PC-3 (cell line): ENCODE data around the gene SDCBP2. TPM values are rescaled to one million over a fixed set of nuclear protein-coding genes. Genes with fewer than 3 reads are reported as not detected.

ENCODE experiments used
- ATAC-seq: fragments of 200-7000 bp; cut with Tn5 transposase; 2 replicates; pipeline ENCODE4 v1.9.1; 2020; ENCODE audit warnings: mild to moderate bottlenecking, moderate library complexity
- BruUV-seq: library from RNA; stranded (reverse); fragments of 400-500 nt; replicated peaks from 2 replicates; lab custom pipeline; 2021; lab: Mats Ljungman, UMichigan
- CTCF ChIA-PET: fragments of 300-600 bp; sonication (Branson Sonifier 250); formaldehyde crosslinking; loops from one replicate; lab custom pipeline; 2022; ENCODE audit warnings: antibody characterized with exemption; lab: Charles Lee
- POLR2A ChIA-PET: fragments of 300-600 bp; sonication (Branson Sonifier 250); formaldehyde crosslinking; loops from one replicate; lab custom pipeline; 2022; ENCODE audit warnings: antibody characterized with exemption; ENCODE audit not compliant: unreplicated experiment; lab: Charles Lee
- DNase-seq: peaks from one replicate; pipeline ENCODE4 v3.0.0-alpha.2; 2015
- H2AFZ ChIP-seq: fragments of 300-600 bp; sonication (generic); 2 replicates; pipeline ENCODE4 v1.6.0; 2016; ENCODE audit warnings: antibody characterized with exemption, low read length
- H3F3A ChIP-seq: fragments of 300-600 bp; sonication (generic); one replicate; pipeline ENCODE4 v1.6.0; 2017; ENCODE audit warnings: antibody characterized with exemption, low read length, control low read depth, mild to moderate bottlenecking; ENCODE audit not compliant: unreplicated experiment
- H3K27ac ChIP-seq: fragments of 300-600 bp; sonication (generic); 2 replicates; pipeline ENCODE4 v1.5.1; 2016; ENCODE audit warnings: mild to moderate bottlenecking, low read length
- H3K27me3 ChIP-seq: fragments of 300-600 bp; sonication (generic); 2 replicates; pipeline ENCODE4 v1.6.1; 2016; ENCODE audit warnings: low read length, mixed read lengths
- H3K36me3 ChIP-seq: fragments of 300-600 bp; sonication (generic); 2 replicates; pipeline ENCODE4 v1.6.1; 2016; ENCODE audit warnings: low read depth, mixed run types, low read length, mixed read lengths
- H3K4me1 ChIP-seq: fragments of 300-600 bp; sonication (generic); 2 replicates; pipeline ENCODE4 v1.5.1; 2016; ENCODE audit warnings: low read length; ENCODE audit not compliant: insufficient read depth
- H3K4me2 ChIP-seq: fragments of 300-600 bp; sonication (generic); 2 replicates; pipeline ENCODE4 v1.6.0; 2016; ENCODE audit warnings: low read length
- H3K4me3 ChIP-seq: fragments of 300-600 bp; sonication (generic); 2 replicates; pipeline ENCODE4 v1.5.1; 2016; ENCODE audit warnings: mild to moderate bottlenecking, low read length, mixed read lengths
- H3K79me2 ChIP-seq: fragments of 300-600 bp; sonication (generic); 2 replicates; pipeline ENCODE4 v1.6.1; 2017; ENCODE audit warnings: low read length, mixed read lengths
- H3K9ac ChIP-seq: fragments of 300-600 bp; sonication (generic); 2 replicates; pipeline ENCODE4 v1.6.0; 2016; ENCODE audit warnings: mild to moderate bottlenecking, low read length
- H3K9me2 ChIP-seq: fragments of 300-600 bp; sonication (generic); replicated peaks from 2 replicates; pipeline ENCODE4 v1.6.1; 2016; ENCODE audit warnings: mixed run types, low read length, mixed read lengths
- H3K9me3 ChIP-seq: fragments of 300-600 bp; sonication (generic); 2 replicates; pipeline ENCODE4 v1.6.1; 2016; ENCODE audit warnings: low read length, mixed read lengths
- H4K20me1 ChIP-seq: fragments of 300-600 bp; sonication (generic); 2 replicates; pipeline ENCODE4 v1.6.1; 2016; ENCODE audit warnings: low read length, mixed read lengths
- CTCF ChIP-seq: fragments of 300-600 bp; sonication (generic); conservative IDR thresholded peaks from 2 replicates; pipeline ENCODE4 v1.5.1; 2017; ENCODE audit warnings: antibody characterized with exemption, low read depth, mild to moderate bottlenecking, low read length
- EZH2 ChIP-seq: fragments of 300-600 bp; sonication (generic); IDR thresholded peaks from one replicate; pipeline ENCODE4 v1.6.1; 2017; ENCODE audit warnings: antibody characterized with exemption, mild to moderate bottlenecking, low read length; ENCODE audit not compliant: unreplicated experiment
- EZH2phosphoT487 ChIP-seq: fragments of 300-600 bp; sonication (generic); IDR thresholded peaks from 2 replicates; pipeline ENCODE4 v1.6.1; 2018; ENCODE audit warnings: mild to moderate bottlenecking, antibody characterized with exemption, low read length, borderline replicate concordance
- intact Hi-C: fragments of 100-400 bp; cut with micrococcal nuclease; formaldehyde crosslinking; loops from 2 replicates; pipeline ENCODE4 v1.9.0; 2023
- total RNA-seq: library from RNA; depleted of rRNA; stranded (reverse); fragments of >200 nt; gene quantifications from 2 replicates; pipeline ENCODE4 v1.2.3, GENCODE V29; 2014

The SDCBP2 gene
- total RNA-seq, 1 experiment from 2014 or later = 14.4 TPM

GRCh38 chr20:1272368-1273100 is 56.4 kb downstream of the SDCBP2 start:
- TF ChIP-seq EZH2 = no peak
- TF ChIP-seq CTCF = no peak
- TF ChIP-seq EZH2phosphoT487 = no peak
- H3K79me2 ChIP-seq = no peaks in the 10 kb centered on the region
- ATAC-seq (no peak), DNase-seq (no peak)
- H3K4me3 ChIP-seq = no peak overlapping the region
- no peaks in the 10 kb centered on the region for H3K9me3 ChIP-seq
- ChIA-PET CTCF (no interaction called here), POLR2A (no interaction called here)
- H3K4me1 ChIP-seq = no peaks in the 10 kb centered on the region
- no peaks in the 10 kb centered on the region for H4K20me1 ChIP-seq
- no peaks in the 10 kb centered on the region for H3F3A ChIP-seq
- no peak overlapping the region for H2AFZ ChIP-seq
- H3K27ac ChIP-seq = no peak overlapping the region
- intact Hi-C loops = no loop called here
- H3K36me3 ChIP-seq = no peaks in the 10 kb centered on the region
- no peaks in the 10 kb centered on the region for H3K27me3 ChIP-seq
- BruUV-seq = no TSS peak
- H3K9me2 ChIP-seq = no peaks in the 10 kb centered on the region
- H3K4me2 ChIP-seq = no peak overlapping the region
- H3K9ac ChIP-seq = no peak overlapping the region

- Histone ChIP-seq H3K27me3 (no peaks in the 10 kb centered on the region), H3K4me2 (no peak overlapping the region), H2AFZ (no peak overlapping the region), H4K20me1 (no peaks in the 10 kb centered on the region), H3K4me1 (peaks cover 13% of the 10 kb centered on the region; the same call in 1 of the 2 replicates), H3K27ac (no peak overlapping the region), H3K36me3 (no peaks in the 10 kb centered on the region), H3K9me2 (no peaks in the 10 kb centered on the region), H3K4me3 (no peak overlapping the region), H3F3A (no peaks in the 10 kb centered on the region), H3K79me2 (0 out of 2 replicates have a peak, but pooled peaks cover 3% of the 10 kb centered on the region), H3K9me3 (no peaks in the 10 kb centered on the region), H3K9ac (no peak overlapping the region)
- intact Hi-C loops = no loop called here
- TF ChIP-seq CTCF (no peak), EZH2phosphoT487 (no peak), EZH2 (no peak)
- ChIA-PET POLR2A (interaction anchor here (0.7 kb wide), 1 partner anchor 56 kb away, joined by 4 read pairs; no protein-coding TSS in a partner anchor), CTCF (no interaction called here)
- BruUV-seq = no TSS peak
- no peak for DNase-seq
- no peak for ATAC-seq
Observed at GRCh38 chr20:1269850-1270249, 59.1 kb downstream of the SDCBP2 start.

GRCh38 chr20:1269235-1269634 is 59.7 kb downstream of the SDCBP2 start:
- CTCF ChIA-PET = no interaction called here
- intact Hi-C loops = no loop called here
- no TSS peak for BruUV-seq
- H3K36me3 ChIP-seq = no peaks in the 10 kb centered on the region
- TF ChIP-seq EZH2 = no peak
- no peak for TF ChIP-seq EZH2phosphoT487
- TF ChIP-seq CTCF = no peak
- H3K4me1 ChIP-seq = peaks cover 13% of the 10 kb centered on the region; the same call in 1 of the 2 replicates
- ATAC-seq = no peak
- no peak overlapping the region for H3K4me3 ChIP-seq
- DNase-seq = no peak
- H3F3A ChIP-seq = no peaks in the 10 kb centered on the region
- H3K9ac ChIP-seq = no peak overlapping the region
- 0 out of 2 replicates have a peak, but pooled peaks cover 3% of the 10 kb centered on the region for H3K79me2 ChIP-seq
- H4K20me1 ChIP-seq = no peaks in the 10 kb centered on the region
- no peak overlapping the region for H3K4me2 ChIP-seq
- no peaks in the 10 kb centered on the region for H3K9me3 ChIP-seq
- no peaks in the 10 kb centered on the region for H3K27me3 ChIP-seq
- no peaks in the 10 kb centered on the region for H3K9me2 ChIP-seq
- POLR2A ChIA-PET = no interaction called here
- H2AFZ ChIP-seq = no peak overlapping the region
- no peak overlapping the region for H3K27ac ChIP-seq
